Breast epithelium (tissue), 3 donors: ENCODE measurements around the gene IL37.

Source experiments
- POLR2AphosphoS5 ChIP-seq, 3 donors: sonication (generic); formaldehyde crosslinking; IDR thresholded peaks; one replicate each; pipeline ENCODE4 v1.6.1; 2017; ENCODE audit warnings: antibody characterized with exemption in 3 of 3
- TF ChIP-seq, protein P1 (sequence below), 3 donors: fragments of 450-650 bp; IDR thresholded peaks; one replicate each; pipeline ENCODE4 v1.5.1; 2016 to 2017; ENCODE audit warnings: antibody characterized with exemption in 3 of 3, mild to moderate bottlenecking in 3 of 3, moderate library complexity in 3 of 3

DNA sequence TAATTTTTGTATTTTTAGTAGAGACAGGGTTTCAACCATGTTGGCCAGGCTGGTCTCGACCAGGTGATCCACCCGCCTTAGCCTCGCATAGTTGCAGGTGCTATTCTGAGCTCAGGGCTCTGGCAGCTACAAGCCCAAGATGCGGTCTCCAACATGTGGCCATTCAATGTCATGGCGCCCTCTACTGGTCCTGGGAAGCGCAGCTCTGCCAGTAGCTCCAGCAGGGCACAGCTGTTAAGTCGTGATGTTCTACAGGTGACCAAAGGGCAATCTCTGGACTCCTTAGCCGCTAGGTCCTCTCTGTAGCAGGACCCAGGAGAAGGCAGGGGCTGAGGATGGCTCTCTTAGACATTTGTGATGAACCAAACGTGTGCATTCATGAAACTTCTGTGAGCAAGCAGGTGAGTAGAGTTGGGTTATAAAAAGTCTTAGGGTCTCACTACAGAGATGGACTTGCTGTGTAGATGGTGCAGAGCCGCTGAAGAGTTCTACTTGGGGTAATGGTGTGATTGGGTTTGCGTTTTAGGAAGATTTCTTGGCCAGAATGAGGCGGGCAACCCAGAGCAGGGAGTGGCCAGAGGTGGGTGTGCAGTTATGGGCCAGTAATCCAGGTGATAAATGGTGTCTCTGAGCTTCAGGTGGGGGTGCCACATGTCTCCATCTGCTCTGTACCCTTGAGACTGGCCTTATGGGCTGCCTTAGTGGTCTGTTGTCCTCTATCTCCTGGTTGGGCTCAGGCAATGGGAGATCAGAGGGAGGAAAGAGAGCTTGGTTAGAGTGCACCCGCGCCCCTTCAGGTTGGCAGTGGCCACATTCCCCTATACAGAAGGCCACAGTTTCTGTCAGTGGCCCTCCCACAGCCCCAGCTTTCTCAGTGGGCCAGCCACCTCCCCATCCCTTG, 31.0 kb downstream of the IL37 start:
- no peak for TF ChIP-seq POLR2AphosphoS5 (IDR thresholded peaks at IDR 0.05)
- TF ChIP-seq, protein P1, sequence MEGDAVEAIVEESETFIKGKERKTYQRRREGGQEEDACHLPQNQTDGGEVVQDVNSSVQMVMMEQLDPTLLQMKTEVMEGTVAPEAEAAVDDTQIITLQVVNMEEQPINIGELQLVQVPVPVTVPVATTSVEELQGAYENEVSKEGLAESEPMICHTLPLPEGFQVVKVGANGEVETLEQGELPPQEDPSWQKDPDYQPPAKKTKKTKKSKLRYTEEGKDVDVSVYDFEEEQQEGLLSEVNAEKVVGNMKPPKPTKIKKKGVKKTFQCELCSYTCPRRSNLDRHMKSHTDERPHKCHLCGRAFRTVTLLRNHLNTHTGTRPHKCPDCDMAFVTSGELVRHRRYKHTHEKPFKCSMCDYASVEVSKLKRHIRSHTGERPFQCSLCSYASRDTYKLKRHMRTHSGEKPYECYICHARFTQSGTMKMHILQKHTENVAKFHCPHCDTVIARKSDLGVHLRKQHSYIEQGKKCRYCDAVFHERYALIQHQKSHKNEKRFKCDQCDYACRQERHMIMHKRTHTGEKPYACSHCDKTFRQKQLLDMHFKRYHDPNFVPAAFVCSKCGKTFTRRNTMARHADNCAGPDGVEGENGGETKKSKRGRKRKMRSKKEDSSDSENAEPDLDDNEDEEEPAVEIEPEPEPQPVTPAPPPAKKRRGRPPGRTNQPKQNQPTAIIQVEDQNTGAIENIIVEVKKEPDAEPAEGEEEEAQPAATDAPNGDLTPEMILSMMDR (IDR thresholded peaks at IDR 0.05) = peak in 2 of 3 donors; percentile 49 to 50
